Activated CD4-positive, alpha-beta T cell treated with anti-CD3 and anti-CD28 coated beads, Interleukin-2, Interleukin-6, amounts not matched to agents 100 ng/mL and 50 ng/mL, durations not matched to agents 16 hours and 8 hours (primary cell): ENCODE results near the gene KCNIP4.

Experiments used
- DNase-seq: peaks from one replicate; pipeline ENCODE4 v3.0.0-alpha.2; 2020

KCNIP4 gene

DNA sequence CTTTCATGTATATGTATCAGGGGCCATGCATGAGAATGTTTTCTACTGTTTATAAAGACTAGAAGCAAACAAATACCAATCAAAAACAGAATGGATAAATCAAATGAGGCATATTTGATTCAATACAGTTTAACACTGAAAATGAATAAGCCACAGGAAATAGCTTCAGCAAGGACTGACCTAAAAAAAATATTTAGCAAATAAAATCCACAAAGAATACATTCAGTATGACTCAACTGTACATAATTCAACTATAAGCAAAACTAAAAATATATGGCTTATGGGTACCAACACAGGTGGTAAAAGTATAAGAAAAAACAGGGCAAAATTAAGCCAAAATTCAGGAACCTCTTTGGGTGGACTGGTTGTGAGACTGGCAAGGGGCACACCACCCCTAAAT, 112.9 kb downstream of the KCNIP4 start:
- no peak for DNase-seq

- DNase-seq = no peak
Measured at GRCh38 chr4:21830272-21830671, 118.3 kb downstream of the KCNIP4 start.

DNA sequence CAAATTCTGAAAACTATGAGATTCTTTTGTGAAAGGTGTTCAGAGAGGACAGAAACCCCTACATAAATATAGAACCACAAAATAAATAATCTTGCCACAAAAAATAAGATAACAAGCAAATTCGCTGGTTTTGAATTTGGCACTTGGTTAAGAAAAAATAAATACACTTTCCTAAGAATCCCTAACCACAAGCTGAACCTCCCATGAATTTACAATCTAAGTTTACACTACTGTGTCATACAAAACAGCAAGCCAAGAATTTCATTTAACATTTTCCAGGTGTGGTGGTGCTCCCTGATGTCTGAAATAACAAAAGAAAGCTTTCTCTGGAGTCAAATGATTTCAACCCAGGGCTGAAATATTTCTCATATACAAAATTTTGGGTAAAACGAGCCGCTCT, 121.0 kb downstream of the KCNIP4 start:
- DNase-seq = no peak

GRCh38 chr4:21826071-21826470, 122.5 kb downstream of the KCNIP4 start:
- DNase-seq = no peak

DNA sequence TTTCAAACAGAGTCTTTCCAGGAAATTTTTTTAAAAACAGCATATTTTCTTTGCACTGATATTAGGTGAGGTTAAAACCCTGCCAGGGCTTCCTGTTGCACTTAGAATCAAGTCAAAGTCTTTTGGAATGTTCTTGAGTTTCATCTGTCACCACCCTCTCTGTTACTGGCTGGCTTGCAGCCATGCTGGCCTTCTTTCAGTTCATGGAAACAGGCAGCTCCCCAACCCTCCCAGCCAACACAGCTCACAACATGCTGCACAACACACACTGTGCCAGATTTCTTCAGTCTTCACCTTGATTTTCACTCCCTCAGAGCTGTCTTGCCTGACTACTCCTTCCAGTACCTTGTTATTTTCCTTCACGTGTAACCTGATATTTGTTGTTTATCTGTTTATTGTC, 129.5 kb downstream of the KCNIP4 start:
- no peak for DNase-seq

- DNase-seq = no peak
Measured at GRCh38 chr4:21815651-21816377, 132.8 kb downstream of the KCNIP4 start.

DNA sequence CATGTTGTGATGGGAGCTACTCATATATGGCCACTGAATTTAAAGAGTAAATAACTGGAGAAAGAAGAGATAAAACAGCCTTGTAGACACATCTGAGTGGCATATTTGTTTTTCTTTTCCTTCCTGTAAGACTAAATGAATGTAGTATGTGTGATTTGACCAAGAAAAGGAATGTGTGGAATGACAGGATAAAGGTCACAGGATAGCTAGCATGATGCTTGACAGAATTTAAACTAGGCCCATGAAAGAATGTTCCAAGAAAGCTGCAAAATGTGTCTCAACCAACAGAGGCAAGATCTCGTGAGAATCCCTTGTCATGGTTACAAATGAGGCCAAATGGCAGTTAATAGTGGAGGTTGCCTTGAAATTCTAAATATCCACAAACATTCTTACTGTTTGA, 137.0 kb downstream of the KCNIP4 start:
- DNase-seq = no peak

DNA sequence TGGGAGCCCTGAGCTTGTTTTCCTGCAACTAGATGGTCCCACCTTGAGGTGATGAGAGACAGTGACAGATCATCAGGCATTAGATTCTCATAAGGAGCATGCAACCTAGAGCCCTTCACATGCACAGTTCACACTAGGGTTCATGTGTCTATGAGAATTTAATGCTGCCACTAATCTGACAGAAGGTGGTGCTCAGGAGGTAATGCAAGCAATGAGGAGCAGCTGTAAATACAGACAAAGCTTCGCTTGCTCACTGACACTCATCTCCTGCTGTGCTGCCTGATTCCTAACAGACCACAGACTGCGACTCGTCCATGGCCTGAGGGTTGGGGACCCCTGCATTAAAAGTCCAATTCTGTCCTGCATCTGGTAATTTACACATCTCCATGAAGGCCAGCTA, 141.6 kb downstream of the KCNIP4 start:
- DNase-seq = no peak

DNA sequence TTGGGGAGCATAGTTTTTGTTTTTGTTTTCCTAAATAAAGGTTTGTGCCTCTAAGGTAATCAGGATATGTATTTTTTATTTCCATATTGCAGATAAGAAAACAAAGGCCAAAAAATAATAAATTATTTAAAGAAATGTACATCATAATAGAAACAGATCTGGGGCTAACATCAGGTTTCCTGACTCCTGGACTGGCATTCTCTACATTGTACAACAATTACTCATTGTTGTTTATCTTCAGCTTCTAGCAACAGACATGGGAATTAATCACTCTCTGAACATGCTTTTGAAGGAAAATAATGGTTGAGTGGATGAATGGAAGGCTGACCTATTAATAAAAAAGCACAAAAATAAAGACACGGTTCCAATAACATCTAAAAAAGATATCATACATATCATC, 146.2 kb downstream of the KCNIP4 start:
- DNase-seq = no peak

GRCh38 chr4:21801661-21802385, 146.7 kb downstream of the KCNIP4 start:
- no peak for DNase-seq

- DNase-seq = peak; percentile 16
Measured at GRCh38 chr4:21795091-21795490, 153.5 kb downstream of the KCNIP4 start.

DNA sequence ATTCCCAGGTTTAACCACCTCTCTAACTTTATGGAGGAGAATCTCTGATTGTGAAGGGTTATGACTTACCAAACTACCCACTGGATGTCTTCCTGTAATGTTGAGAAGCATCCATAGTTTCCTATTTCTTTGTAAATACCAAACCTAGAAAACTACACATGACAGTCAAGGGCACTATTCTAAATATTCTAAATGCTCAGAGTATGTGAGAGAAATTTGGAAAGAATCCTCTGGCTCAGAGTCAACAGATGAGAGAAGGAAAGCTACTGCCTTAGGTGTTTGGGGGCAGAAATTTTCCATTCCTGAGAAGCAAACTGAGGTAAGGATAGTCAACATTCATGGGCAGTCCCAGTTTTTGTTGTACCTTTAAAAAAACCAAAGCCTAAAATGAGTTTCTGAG, 155.8 kb downstream of the KCNIP4 start:
- no peak for DNase-seq

- DNase-seq = peak; percentile 26
Measured at GRCh38 chr4:21790438-21791029, 158.0 kb downstream of the KCNIP4 start.

DNA sequence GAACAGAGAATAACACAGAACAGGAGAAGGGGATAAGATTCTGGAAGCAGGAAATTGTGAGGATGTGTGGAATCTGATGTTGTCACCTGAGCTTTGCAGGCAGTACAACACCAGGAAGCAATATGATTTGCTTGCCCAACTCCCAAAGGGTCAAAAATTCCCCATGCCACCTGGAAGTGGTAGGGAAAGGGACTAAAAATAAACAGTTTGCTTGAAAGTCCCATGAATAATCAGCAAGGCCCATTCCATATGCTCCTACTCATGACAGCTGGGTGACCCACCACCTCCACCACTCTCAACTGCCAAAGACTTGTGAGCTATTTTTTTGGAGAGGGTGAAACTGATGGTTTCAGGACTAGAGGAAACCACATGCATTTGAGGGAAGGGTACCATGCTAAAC, 168.4 kb downstream of the KCNIP4 start:
- DNase-seq = no peak

GRCh38 chr4:21778702-21779101, 169.9 kb downstream of the KCNIP4 start:
- DNase-seq = no peak

GRCh38 chr4:21775703-21776102, 172.9 kb downstream of the KCNIP4 start:
- DNase-seq = no peak

GRCh38 chr4:21769404-21770147, 179.0 kb downstream of the KCNIP4 start:
- DNase-seq = no peak

GRCh38 chr4:21768349-21769310, 179.9 kb downstream of the KCNIP4 start:
- DNase-seq = peak; percentile 49

- peak; percentile 40 for DNase-seq
Measured at GRCh38 chr4:21765810-21766407, 182.7 kb downstream of the KCNIP4 start.

DNA sequence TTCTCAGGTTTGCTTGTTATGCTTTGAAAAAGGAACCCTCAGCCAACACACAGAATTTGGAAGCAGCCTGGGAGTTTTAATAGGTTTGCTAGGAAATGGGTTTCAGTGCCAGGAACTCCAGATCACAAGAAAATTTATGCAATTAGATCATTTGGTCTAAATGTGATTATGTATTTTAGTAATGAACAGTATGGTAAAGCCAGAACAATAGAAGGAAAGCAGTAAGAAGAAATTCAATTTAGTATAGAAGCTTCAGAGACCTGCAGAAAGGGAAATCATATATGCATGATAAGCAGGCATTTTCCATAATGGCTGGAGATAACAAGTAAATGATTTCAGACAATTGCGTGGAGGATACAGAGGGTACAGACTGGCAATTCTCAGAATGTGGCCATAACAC, 184.7 kb downstream of the KCNIP4 start:
- DNase-seq = no peak

DNA sequence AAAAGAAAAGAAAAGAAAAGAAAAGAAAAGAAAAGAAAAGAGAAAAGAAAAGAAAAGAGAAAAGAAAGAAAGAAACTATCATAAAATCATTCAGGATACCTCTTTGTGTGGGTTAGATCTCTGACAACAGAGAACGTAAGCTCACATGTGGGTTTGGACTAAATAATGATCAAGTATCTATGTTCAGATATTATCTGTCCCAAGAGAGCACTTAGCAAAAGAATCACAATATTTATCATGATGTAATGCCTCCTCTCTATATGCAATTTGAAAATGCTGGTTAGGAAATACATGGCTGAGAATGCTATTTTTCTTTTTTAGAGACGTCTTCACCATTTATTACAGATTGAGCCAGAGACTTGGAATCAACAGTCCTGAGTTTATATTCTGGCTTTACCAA, 191.3 kb downstream of the KCNIP4 start:
- DNase-seq = no peak
